H1 (cell line): ENCODE results near the gene ACCSL. TPM values are rescaled to one million over a fixed set of nuclear protein-coding genes. Genes with fewer than 3 reads are reported as not detected.

Source experiments
- CTCF ChIA-PET: fragments of 300-600 bp; sonication (Branson Sonifier 250); formaldehyde crosslinking; loops from one replicate; lab custom pipeline; 2021; ENCODE audit not compliant: partially characterized antibody; lab: Charles Lee
- POLR2A ChIA-PET: fragments of 300-600 bp; sonication (Branson Sonifier 250); formaldehyde crosslinking; loops from one replicate; lab custom pipeline; 2021; ENCODE audit warnings: inconsistent platforms; ENCODE audit not compliant: partially characterized antibody; lab: Charles Lee
- DNase-seq, 2 experiments: peaks; one replicate each; pipeline versions ENCODE4 v3.0.0 to v3.0.0-alpha.2; 2010 to 2022; ENCODE audit warnings: low spot score in 2 of 2, low read depth in 1 of 2, mixed read lengths in 1 of 2
- FAIRE-seq: peaks from 2 replicates; lab custom pipeline; 2011; peaks lifted over from hg19 to GRCh38; lab: Jason Lieb, UNC
- H2AFZ ChIP-seq: 2 replicates; pipeline ENCODE4 v1.8.1; 2012; ENCODE audit warnings: low read length, inconsistent platforms
- H2AK5ac ChIP-seq: 2 replicates; pipeline ENCODE4 v1.6.1; 2013; ENCODE audit warnings: low read depth, low read length
- H2BK120ac ChIP-seq: replicated peaks from 2 replicates; pipeline ENCODE3; 2013; ENCODE audit warnings: low read depth, low read length, inconsistent platforms
- H2BK12ac ChIP-seq: 2 replicates; pipeline ENCODE4 v1.6.1; 2013; ENCODE audit warnings: low read depth, low read length
- H2BK15ac ChIP-seq: 2 replicates; pipeline ENCODE4 v1.6.1; 2013; ENCODE audit warnings: low read length
- H2BK20ac ChIP-seq: 2 replicates; pipeline ENCODE4 v1.6.1; 2013; ENCODE audit warnings: low read length
- H2BK5ac ChIP-seq: 2 replicates; pipeline ENCODE4 v1.6.1; 2013; ENCODE audit warnings: low read depth, low read length
- H3K14ac ChIP-seq: 2 replicates; pipeline ENCODE4 v1.6.1; 2013; ENCODE audit warnings: inconsistent platforms; ENCODE audit not compliant: insufficient read length
- H3K18ac ChIP-seq: 2 replicates; pipeline ENCODE4 v1.6.1; 2013; ENCODE audit warnings: low read length; ENCODE audit errors: extremely low read depth
- H3K23ac ChIP-seq: 2 replicates; pipeline ENCODE4 v1.6.1; 2013; ENCODE audit warnings: inconsistent platforms; ENCODE audit not compliant: insufficient read length
- H3K23me2 ChIP-seq: 2 replicates; pipeline ENCODE4 v1.6.1; 2013; ENCODE audit warnings: low read depth, low read length
- H3K27ac ChIP-seq: 2 replicates; pipeline ENCODE4 v1.6.1; 2011; ENCODE audit warnings: low read depth, low read length, inconsistent platforms
- H3K27me3 ChIP-seq, 4 experiments: replicated peaks in 1 of 4; 1 replicate in 1 of 4; 2 replicates in 3 of 4; pipeline versions ENCODE4 v1.6.1 to v1.8.1; 2011 to 2013; ENCODE audit warnings: low read length in 3 of 4, mild to moderate bottlenecking in 3 of 4, inconsistent platforms in 2 of 4, mixed read lengths in 2 of 4, moderate library complexity in 1 of 4; ENCODE audit not compliant: control insufficient read depth in 3 of 4, insufficient read depth in 3 of 4; ENCODE audit errors: extremely low read depth in 1 of 4
- H3K36me3 ChIP-seq, 4 experiments: 2 replicates each; pipeline versions ENCODE4 v1.6.1 to v1.8.1; 2011 to 2013; ENCODE audit warnings: mild to moderate bottlenecking in 4 of 4, low read length in 3 of 4, moderate library complexity in 2 of 4, control low read depth in 1 of 4, inconsistent platforms in 1 of 4; ENCODE audit not compliant: insufficient read depth in 4 of 4, control insufficient read depth in 2 of 4
- H3K4ac ChIP-seq: replicated peaks from 2 replicates; pipeline ENCODE3; 2013; ENCODE audit warnings: low read length, low read depth, mixed read lengths, inconsistent platforms; ENCODE audit not compliant: insufficient read length
- H3K4me1 ChIP-seq, 4 experiments: replicated peaks in 1 of 4; 1 replicate in 1 of 4; 2 replicates in 3 of 4; pipeline versions ENCODE4 v1.6.1 to v1.8.1; 2011 to 2013; ENCODE audit warnings: low read length in 3 of 4, inconsistent platforms in 2 of 4, mixed read lengths in 1 of 4; ENCODE audit not compliant: insufficient read depth in 4 of 4, control insufficient read depth in 3 of 4
- H3K4me2 ChIP-seq, 2 experiments: 2 replicates each; pipeline versions ENCODE4 v1.6.1 to v1.8.1; 2011 to 2013; ENCODE audit warnings: low read depth in 2 of 2, low read length in 2 of 2, control low read depth in 1 of 2, inconsistent platforms in 1 of 2, mild to moderate bottlenecking in 1 of 2; ENCODE audit not compliant: insufficient read depth in 1 of 2
- H3K4me3 ChIP-seq, 4 experiments: fragments of 200-600, 300-600 bp in 1 of 4; sonication (generic), shearing (Covaris generic), sonication (Bioruptor Twin) in 1 of 4; 2 replicates each; pipeline versions ENCODE4 v1.5.1 to v1.8.1; 2011 to 2016; ENCODE audit warnings: low read length in 4 of 4, low read depth in 3 of 4, control low read depth in 2 of 4, inconsistent platforms in 2 of 4, mild to moderate bottlenecking in 2 of 4, mixed read lengths in 1 of 4, moderate library complexity in 1 of 4; ENCODE audit not compliant: insufficient read depth in 2 of 4; ENCODE audit errors: extremely low read depth in 1 of 4
- H3K56ac ChIP-seq: replicated peaks from 2 replicates; pipeline ENCODE3; 2013; ENCODE audit warnings: low read depth, mild to moderate bottlenecking, mixed read lengths, low read length, inconsistent platforms; ENCODE audit not compliant: insufficient read length
- H3K79me1 ChIP-seq: 2 replicates; pipeline ENCODE4 v1.6.1; 2013; ENCODE audit warnings: low read depth, low read length, control low read depth
- H3K79me2 ChIP-seq, 2 experiments: 2 replicates each; pipeline versions ENCODE4 v1.6.1 to v1.8.1; 2012 to 2013; ENCODE audit warnings: low read length in 2 of 2, mild to moderate bottlenecking in 2 of 2, inconsistent platforms in 1 of 2; ENCODE audit not compliant: insufficient read depth in 2 of 2, control insufficient read depth in 1 of 2
- H3K9ac ChIP-seq, 4 experiments: replicated peaks in 1 of 4; 1 replicate in 1 of 4; 2 replicates in 3 of 4; pipeline versions ENCODE4 v1.6.1 to v1.8.1; 2011 to 2013; ENCODE audit warnings: low read depth in 3 of 4, low read length in 3 of 4, control low read depth in 2 of 4, mild to moderate bottlenecking in 2 of 4, moderate library complexity in 2 of 4, inconsistent platforms in 1 of 4; ENCODE audit errors: extremely low read depth in 1 of 4
- H3K9me3 ChIP-seq, 2 experiments: 2 replicates each; pipeline versions ENCODE4 v1.6.1 to v1.8.1; 2012 to 2013; ENCODE audit warnings: mild to moderate bottlenecking in 2 of 2, moderate library complexity in 2 of 2, control low read depth in 1 of 2, inconsistent platforms in 1 of 2, low read depth in 1 of 2, low read length in 1 of 2, mixed read lengths in 1 of 2; ENCODE audit not compliant: insufficient read depth in 2 of 2
- H4K20me1 ChIP-seq, 2 experiments: replicated peaks in 1 of 2; 2 replicates each; pipeline versions ENCODE3 to v1.8.1; 2011 to 2013; ENCODE audit warnings: inconsistent platforms in 2 of 2, low read length in 2 of 2, mild to moderate bottlenecking in 1 of 2; ENCODE audit not compliant: insufficient read depth in 2 of 2, control insufficient read depth in 1 of 2
- H4K5ac ChIP-seq: 2 replicates; pipeline ENCODE4 v1.6.1; 2013; ENCODE audit warnings: low read length, low read depth, mixed read lengths, inconsistent platforms; ENCODE audit not compliant: insufficient read length
- H4K8ac ChIP-seq: 2 replicates; pipeline ENCODE4 v1.8.0; 2013; ENCODE audit warnings: mild to moderate bottlenecking, moderate library complexity, low read length, inconsistent platforms; ENCODE audit not compliant: insufficient read depth; ENCODE audit errors: extremely low read depth
- H4K91ac ChIP-seq: replicated peaks from 2 replicates; pipeline ENCODE3; 2013; ENCODE audit warnings: low read length, mixed read lengths, inconsistent platforms; ENCODE audit not compliant: insufficient read length
- BCL11A ChIP-seq, 2 experiments: IDR thresholded peaks; one replicate each; pipeline ENCODE4 v1.6.1; 2011; ENCODE audit warnings: low read depth in 2 of 2, low read length in 2 of 2, mild to moderate bottlenecking in 2 of 2
- CBX8 ChIP-seq: fragments of 300-800, 300-1000 bp; sonication (generic); IDR thresholded peaks from 2 replicates; pipeline ENCODE4 v1.7.1; 2016; ENCODE audit warnings: low read depth, low read length, borderline replicate concordance
- CREB1 ChIP-seq: IDR thresholded peaks from 2 replicates; pipeline ENCODE4 v1.6.1; 2012; ENCODE audit warnings: inconsistent platforms
- E2F6 ChIP-seq: IDR thresholded peaks from 2 replicates; pipeline ENCODE4 v1.6.1; 2012; ENCODE audit warnings: inconsistent platforms
- EP300 ChIP-seq, 2 experiments: IDR thresholded peaks; 1 replicate in 1 of 2; 2 replicates in 1 of 2; pipeline ENCODE4 v1.6.1; 2011 to 2012; ENCODE audit warnings: low read depth in 2 of 2, low read length in 2 of 2, mild to moderate bottlenecking in 2 of 2, borderline replicate concordance in 1 of 2, inconsistent platforms in 1 of 2, moderate library complexity in 1 of 2
- FOSL1 ChIP-seq: IDR thresholded peaks from 2 replicates; pipeline ENCODE4 v1.6.1; 2011; ENCODE audit warnings: mild to moderate bottlenecking, low read depth, low read length, moderate library complexity; ENCODE audit not compliant: insufficient read depth
- GTF2F1 ChIP-seq: IDR thresholded peaks from 2 replicates; pipeline ENCODE4 v1.6.1; 2012; ENCODE audit warnings: low read depth, low read length, improper control_type of control experiment, borderline replicate concordance
- SAP30 ChIP-seq: fragments of 300-600 bp; sonication (generic); IDR thresholded peaks from 2 replicates; pipeline ENCODE4 v1.7.1; 2012; ENCODE audit warnings: low read length, moderate library complexity, mild to moderate bottlenecking, inconsistent platforms; ENCODE audit not compliant: insufficient read depth, insufficient replicate concordance
- TAF1 ChIP-seq: IDR thresholded peaks from 2 replicates; pipeline ENCODE4 v1.6.1; 2011; ENCODE audit warnings: mild to moderate bottlenecking, low read depth, low read length
- TAF7 ChIP-seq: optimal IDR thresholded peaks from 2 replicates; pipeline ENCODE3; 2011; ENCODE audit warnings: low read depth, mild to moderate bottlenecking, inconsistent platforms, low read length, moderate library complexity, borderline replicate concordance
- WGBS, 2 experiments: shearing (Covaris generic) in 1 of 2; methylation state at CpG; one replicate each; pipeline versions ENCODE4 v1.1.6 to v1.1.7; 2013 to 2015; ENCODE audit warnings: low lambda C conversion rate in 2 of 2, mixed read lengths in 2 of 2, inconsistent platforms in 1 of 2, low coverage in 1 of 2, missing lambda C conversion rate in 1 of 2; ENCODE audit not compliant: insufficient replicate concordance in 2 of 2, insufficient coverage in 1 of 2, insufficient read length in 1 of 2; ENCODE audit errors: extremely low coverage in 1 of 2, missing lambda C conversion rate in 1 of 2; 5-methylcytosine and 5-hydroxymethylcytosine counted together
- polyA plus RNA-seq, 7 experiments: library from polyadenylated mRNA; depleted of rRNA in 3 of 7; stranded (reverse) in 5 of 7; unstranded in 2 of 7; fragments of >200 nt in 5 of 7; fragments of 200-250 nt in 2 of 7; gene quantifications; 1 replicate in 5 of 7; 2 replicates in 1 of 7; 4 replicates in 1 of 7; pipeline versions ENCODE4 v1.2.1 to v1.2.3, GENCODE V29; 2011 to 2013; ENCODE audit warnings: missing spikeins in 2 of 7, mixed read lengths in 2 of 7
- total RNA-seq: library from RNA; stranded (reverse); fragmentation: NEBNext Ultra II Directional; extraction: Animal tissue kit (Norgen Biotek cat#: 25700); gene quantifications from 2 replicates; pipeline ENCODE4 v1.2.1, GENCODE V29; 2021

Gene ACCSL
- total and polyA plus RNA-seq, 2 of the 8 experiments (the other 6 are each of a cell fraction or from before 2014, with no cell fraction given), result not detected

- Histone ChIP-seq H3K23me2 (no peaks in the 10 kb centered on the region), H3K18ac (no peak overlapping the region), H3K14ac (no peak overlapping the region), H4K8ac (no peak overlapping the region), H2BK15ac (no peak overlapping the region), H3K27ac (no peak overlapping the region), H3K4ac (no peak overlapping the region), H3K4me3 (no peak overlapping the region), H3K56ac (no peak overlapping the region), H3K4me1 (peaks cover 0 to 15% (median 6%) of the 10 kb centered on the region in 4 experiments; a peak in 6 of 7 replicates), H2BK5ac (no peak overlapping the region), H2AK5ac (no peak overlapping the region), H2BK120ac (no peak overlapping the region), H2AFZ (no peak overlapping the region), H2BK20ac (no peak overlapping the region), H3K27me3 (peaks cover 0 to 2% (median 0%) of the 10 kb centered on the region in 4 experiments; a peak in 2 of 7 replicates), H3K9me3 (no peaks in the 10 kb centered on the region), H3K23ac (no peak overlapping the region), H3K9ac (no peak overlapping the region), H3K36me3 (no peaks in the 10 kb centered on the region), H3K4me2 (no peak overlapping the region), H2BK12ac (no peak overlapping the region), H3K79me1 (no peaks in the 10 kb centered on the region), H4K5ac (no peak overlapping the region), H4K91ac (no peak overlapping the region), H3K79me2 (no peaks in the 10 kb centered on the region), H4K20me1 (no peaks in the 10 kb centered on the region)
- ChIA-PET CTCF (interaction anchor here (0.8 to 6.8 kb wide), 6 partner anchors 15 to 118 kb away, joined by 3 to 52 read pairs (median 5); no protein-coding TSS in a partner anchor), POLR2A (interaction anchor here (1.0 kb wide), 1 partner anchor 73 kb away, joined by 3 read pairs; no protein-coding TSS in a partner anchor)
- WGBS, 2 experiments, result 91% methylated on average over 5 of the region's 5 CpGs; no CpG with 5 or more reads in 1 of the 2 experiments
- no peak for DNase-seq
- no peak for FAIRE-seq
- TF ChIP-seq E2F6 (no peak), TAF1 (no peak), TAF7 (no peak), FOSL1 (no peak), SAP30 (no peak), BCL11A (IDR thresholded peaks at IDR 0.05; ENCODE audit: low read depth in 2 of 2, low read length in 2 of 2) (no peak), GTF2F1 (no peak), CREB1 (no peak), EP300 (IDR thresholded peaks at IDR 0.05; ENCODE audit: borderline replicate concordance in 1 of 2, low read depth in 2 of 2, low read length in 2 of 2) (no peak), CBX8 (no peak)
Measured at GRCh38 chr11:44007481-44008087, 40.2 kb upstream of the ACCSL start.
